HEK293 (cell line): ENCODE results near the gene EPG5.

Experiments used
- CTCF ChIA-PET: fragments of 350-600 bp; formaldehyde crosslinking; extraction: SDS; loops from one replicate; lab custom pipeline; 2021; ENCODE audit warnings: antibody characterized with exemption; lab: Yijun Ruan, JAX
- POLR2A ChIA-PET: fragments of 300-600 bp; formaldehyde crosslinking; extraction: SDS; loops from one replicate; lab custom pipeline; 2020; ENCODE audit warnings: antibody characterized with exemption, inconsistent platforms; lab: Yijun Ruan, JAX
- H3K27ac ChIP-seq: fragments of 200-500 bp; sonication (Bioruptor generic); 2 replicates; pipeline ENCODE4 v1.5.1; 2014; ENCODE audit warnings: low read depth, low read length, control low read depth, inconsistent platforms; ENCODE audit errors: extremely low read depth
- H3K36me3 ChIP-seq, 2 experiments: fragments of 200-500 bp in 1 of 2; sonication (Bioruptor generic) in 1 of 2; 1 replicate in 1 of 2; 2 replicates in 1 of 2; pipeline ENCODE4 v1.5.1; 2014 to 2017; ENCODE audit warnings: inconsistent platforms in 2 of 2, low read length in 2 of 2; ENCODE audit not compliant: control insufficient read depth in 2 of 2, insufficient read depth in 1 of 2
- H3K4me1 ChIP-seq: fragments of 200-500 bp; sonication (Bioruptor generic); 2 replicates; pipeline ENCODE4 v1.5.1; 2014; ENCODE audit warnings: mild to moderate bottlenecking, low read length, inconsistent platforms; ENCODE audit not compliant: control insufficient read depth, insufficient read depth
- H3K4me3 ChIP-seq: 2 replicates; pipeline ENCODE4 v1.5.1; 2011; ENCODE audit warnings: low read depth, mild to moderate bottlenecking, control low read depth, low read length, moderate library complexity
- H3K9me3 ChIP-seq: fragments of 200-500 bp; sonication (Bioruptor generic); 2 replicates; pipeline ENCODE4 v1.5.1; 2014; ENCODE audit warnings: low read depth, low read length, inconsistent platforms; ENCODE audit not compliant: control insufficient read depth, insufficient read depth
- BCL11A ChIP-seq: fragments of 450-650 bp; formaldehyde crosslinking; IDR thresholded peaks from 2 replicates; pipeline ENCODE4 v1.5.1; 2016; ENCODE audit warnings: low read depth, missing biosample characterization, missing genetic modification characterization
- BCL11B ChIP-seq: fragments of 450-650 bp; formaldehyde crosslinking; IDR thresholded peaks from 2 replicates; pipeline ENCODE4 v1.5.1; 2016; ENCODE audit warnings: low read depth, missing biosample characterization, missing genetic modification characterization
- CTCF ChIP-seq: fragments of 450-650 bp; formaldehyde crosslinking; IDR thresholded peaks from 2 replicates; pipeline ENCODE4 v1.5.1; 2016; ENCODE audit warnings: missing biosample characterization, missing genetic modification characterization
- GLIS2 ChIP-seq: fragments of 450-650 bp; formaldehyde crosslinking; IDR thresholded peaks from 2 replicates; pipeline ENCODE4 v1.5.1; 2016; ENCODE audit warnings: missing biosample characterization, missing genetic modification characterization
- HOXD13 ChIP-seq: sonication (generic); formaldehyde crosslinking; IDR thresholded peaks from 2 replicates; pipeline ENCODE4 v1.8.0; 2022; ENCODE audit warnings: missing genetic modification reagents, borderline replicate concordance
- KLF8 ChIP-seq: fragments of 450-650 bp; formaldehyde crosslinking; IDR thresholded peaks from 2 replicates; pipeline ENCODE4 v1.5.1; 2016; ENCODE audit warnings: missing biosample characterization, missing genetic modification characterization
- SP3 ChIP-seq: fragments of 450-650 bp; formaldehyde crosslinking; IDR thresholded peaks from 2 replicates; pipeline ENCODE4 v1.5.1; 2016; ENCODE audit warnings: missing biosample characterization, missing genetic modification characterization
- TCF7L2 ChIP-seq: IDR thresholded peaks from 2 replicates; pipeline ENCODE4 v1.6.1; 2011; ENCODE audit warnings: low read depth, mild to moderate bottlenecking, inconsistent platforms, low read length, moderate library complexity, borderline replicate concordance
- YY2 ChIP-seq: fragments of 450-650 bp; formaldehyde crosslinking; IDR thresholded peaks from 2 replicates; pipeline ENCODE4 v1.5.1; 2016; ENCODE audit warnings: missing biosample characterization, missing genetic modification characterization
- ZFHX2 ChIP-seq: fragments of 450-650 bp; formaldehyde crosslinking; conservative IDR thresholded peaks from 2 replicates; pipeline ENCODE4 v1.5.1; 2016; ENCODE audit warnings: missing biosample characterization, missing genetic modification characterization
- ZNF10 ChIP-seq: fragments of 450-650 bp; formaldehyde crosslinking; IDR thresholded peaks from 2 replicates; pipeline ENCODE4 v1.5.1; 2017; ENCODE audit warnings: missing biosample characterization, missing genetic modification characterization
- ZNF112 ChIP-seq: fragments of 450-650 bp; formaldehyde crosslinking; IDR thresholded peaks from 2 replicates; pipeline ENCODE4 v1.5.0; 2017; ENCODE audit warnings: missing biosample characterization, missing genetic modification characterization
- ZNF132 ChIP-seq: fragments of 450-650 bp; formaldehyde crosslinking; IDR thresholded peaks from 2 replicates; pipeline ENCODE4 v1.5.1; 2017; ENCODE audit warnings: missing biosample characterization, missing genetic modification characterization, borderline replicate concordance
- ZNF157 ChIP-seq: fragments of 450-650 bp; formaldehyde crosslinking; IDR thresholded peaks from 2 replicates; pipeline ENCODE4 v1.5.1; 2016; ENCODE audit warnings: missing biosample characterization, missing genetic modification characterization
- ZNF2 ChIP-seq: fragments of 450-650 bp; formaldehyde crosslinking; IDR thresholded peaks from 2 replicates; pipeline ENCODE4 v1.5.1; 2016; ENCODE audit warnings: missing biosample characterization, missing genetic modification characterization
- ZNF221 ChIP-seq: fragments of 450-650 bp; formaldehyde crosslinking; IDR thresholded peaks from 2 replicates; pipeline ENCODE4 v1.5.1; 2017; ENCODE audit warnings: missing biosample characterization, missing genetic modification characterization, borderline replicate concordance
- ZNF239 ChIP-seq: fragments of 450-650 bp; formaldehyde crosslinking; IDR thresholded peaks from 2 replicates; pipeline ENCODE4 v1.5.1; 2016; ENCODE audit warnings: missing biosample characterization, missing genetic modification characterization
- ZNF248 ChIP-seq: fragments of 450-650 bp; formaldehyde crosslinking; IDR thresholded peaks from 2 replicates; pipeline ENCODE4 v1.5.1; 2017; ENCODE audit warnings: missing biosample characterization, missing genetic modification characterization
- ZNF302 ChIP-seq: fragments of 450-650 bp; formaldehyde crosslinking; IDR thresholded peaks from 2 replicates; pipeline ENCODE4 v1.5.1; 2016; ENCODE audit warnings: missing biosample characterization, missing genetic modification characterization, low read depth
- ZNF350 ChIP-seq: fragments of 450-650 bp; formaldehyde crosslinking; IDR thresholded peaks from 2 replicates; pipeline ENCODE4 v1.5.0; 2017; ENCODE audit warnings: missing biosample characterization, mild to moderate bottlenecking, missing genetic modification characterization
- ZNF416 ChIP-seq: fragments of 450-650 bp; formaldehyde crosslinking; IDR thresholded peaks from 2 replicates; pipeline ENCODE4 v1.5.1; 2016; ENCODE audit warnings: missing biosample characterization, missing genetic modification characterization
- ZNF426 ChIP-seq: fragments of 450-650 bp; formaldehyde crosslinking; IDR thresholded peaks from 2 replicates; pipeline ENCODE4 v1.5.1; 2017; ENCODE audit warnings: missing biosample characterization, missing genetic modification characterization, mild to moderate bottlenecking, inconsistent platforms, moderate library complexity
- ZNF48 ChIP-seq: fragments of 450-650 bp; formaldehyde crosslinking; IDR thresholded peaks from 2 replicates; pipeline ENCODE4 v1.5.1; 2016; ENCODE audit warnings: missing biosample characterization, missing genetic modification characterization
- ZNF585B ChIP-seq: fragments of 450-650 bp; formaldehyde crosslinking; IDR thresholded peaks from 2 replicates; pipeline ENCODE4 v1.5.1; 2016; ENCODE audit warnings: missing biosample characterization, missing genetic modification characterization
- ZNF621 ChIP-seq: fragments of 450-650 bp; formaldehyde crosslinking; IDR thresholded peaks from 2 replicates; pipeline ENCODE4 v1.5.1; 2017; ENCODE audit warnings: missing biosample characterization, missing genetic modification characterization
- ZNF626 ChIP-seq: fragments of 450-650 bp; sonication (Bioruptor Pico); formaldehyde crosslinking; IDR thresholded peaks from 2 replicates; pipeline ENCODE4 v1.5.1; 2018; ENCODE audit warnings: missing biosample characterization, missing genetic modification characterization, inconsistent platforms
- ZNF701 ChIP-seq: fragments of 450-650 bp; formaldehyde crosslinking; IDR thresholded peaks from 2 replicates; pipeline ENCODE4 v1.5.1; 2016; ENCODE audit warnings: missing biosample characterization, missing genetic modification characterization
- ZNF768 ChIP-seq: fragments of 450-650 bp; formaldehyde crosslinking; IDR thresholded peaks from 2 replicates; pipeline ENCODE4 v1.5.1; 2018; ENCODE audit warnings: missing biosample characterization, mild to moderate bottlenecking, missing genetic modification characterization
- ZSCAN30 ChIP-seq: fragments of 450-650 bp; IDR thresholded peaks from 2 replicates; pipeline ENCODE4 v1.5.1; 2018; ENCODE audit warnings: missing biosample characterization, mild to moderate bottlenecking, missing genetic modification characterization, moderate library complexity
- TF ChIP-seq, protein P1 (sequence below): fragments of 450-650 bp; formaldehyde crosslinking; IDR thresholded peaks from 2 replicates; pipeline ENCODE4 v1.5.1; 2017; ENCODE audit warnings: missing biosample characterization, missing genetic modification characterization
- TF ChIP-seq, protein P2 (sequence below): fragments of 450-650 bp; formaldehyde crosslinking; IDR thresholded peaks from 2 replicates; pipeline ENCODE4 v1.5.1; 2017; ENCODE audit warnings: missing biosample characterization, missing genetic modification characterization

The EPG5 gene

DNA sequence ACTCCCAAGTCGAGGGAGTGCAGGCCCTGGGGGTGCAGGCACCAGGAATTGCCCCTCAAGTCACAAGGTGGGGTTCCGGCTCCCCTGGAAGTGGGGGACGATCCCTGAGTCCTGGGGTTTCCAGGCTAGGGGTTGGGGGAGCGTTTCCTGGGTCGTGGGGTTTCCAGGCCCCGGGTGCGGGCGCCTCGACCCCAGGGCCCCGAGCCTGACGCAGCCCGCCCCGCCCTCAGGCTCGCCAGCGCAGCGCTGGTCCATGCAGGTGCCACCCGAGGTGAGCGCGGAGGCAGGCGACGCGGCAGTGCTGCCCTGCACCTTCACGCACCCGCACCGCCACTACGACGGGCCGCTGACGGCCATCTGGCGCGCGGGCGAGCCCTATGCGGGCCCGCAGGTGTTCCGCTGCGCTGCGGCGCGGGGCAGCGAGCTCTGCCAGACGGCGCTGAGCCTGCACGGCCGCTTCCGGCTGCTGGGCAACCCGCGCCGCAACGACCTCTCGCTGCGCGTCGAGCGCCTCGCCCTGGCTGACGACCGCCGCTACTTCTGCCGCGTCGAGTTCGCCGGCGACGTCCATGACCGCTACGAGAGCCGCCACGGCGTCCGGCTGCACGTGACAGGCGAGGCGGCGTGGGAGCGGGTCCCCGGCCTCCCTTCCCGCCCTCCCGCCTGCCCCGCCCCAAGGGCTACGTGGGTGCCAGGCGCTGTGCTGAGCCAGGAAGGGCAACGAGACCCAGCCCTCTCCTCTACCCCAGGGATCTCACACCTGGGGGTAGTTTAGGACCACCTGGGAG is 129.7 kb downstream of the EPG5 start:
- CTCF ChIA-PET = interaction anchor here (0.7 to 1.7 kb wide), 4 partner anchors 51 to 173 kb away, joined by 3 to 7 read pairs (median 4); no protein-coding TSS in a partner anchor
- no peak overlapping the region for H3K27ac ChIP-seq

GRCh38 chr18:45836242-45837205 is 130.6 kb downstream of the EPG5 start:
- Histone ChIP-seq H3K4me3 (no peak overlapping the region), H3K27ac (no peak overlapping the region), H3K36me3 (no peaks in the 10 kb centered on the region), H3K9me3 (no peaks in the 10 kb centered on the region), H3K4me1 (peaks cover 3% of the 10 kb centered on the region; the same call in 1 of the 2 replicates)
- TF ChIP-seq ZNF10 (tag by site-specific recombination) (no peak), BCL11B (tag by site-specific recombination) (no peak), ZNF248 (tag by site-specific recombination) (no peak), ZSCAN30 (tag by site-specific recombination) (no peak), ZNF132 (tag by site-specific recombination) (no peak), BCL11A (tag by site-specific recombination) (no peak), GLIS2 (tag by site-specific recombination) (no peak), ZNF239 (no peak), ZNF302 (tag by site-specific recombination) (no peak), CTCF (tag by site-specific recombination) (no peak), ZNF157 (no peak), TCF7L2 (no peak), ZNF426 (tag by site-specific recombination) (no peak), ZNF112 (tag by site-specific recombination) (no peak), ZNF221 (tag by site-specific recombination) (no peak), ZNF2 (tag by site-specific recombination) (no peak), ZNF48 (tag by site-specific recombination) (no peak), ZFHX2 (tag by site-specific recombination) (no peak), ZNF768 (tag by site-specific recombination) (no peak)
- POLR2A ChIA-PET = no interaction called here
- CTCF ChIA-PET = interaction anchor here (0.6 to 1.7 kb wide), 4 partner anchors 37 to 172 kb away, joined by 3 to 7 read pairs (median 4); no protein-coding TSS in a partner anchor

More for the DNA sequence above, 129.7 kb downstream of the EPG5 start:
- no peaks in the 10 kb centered on the region for H3K9me3 ChIP-seq
- no peak overlapping the region for H3K4me3 ChIP-seq
- no peak for TF ChIP-seq ZNF621 (tag by site-specific recombination)
- no peak for TF ChIP-seq HOXD13
- TF ChIP-seq, protein P1, sequence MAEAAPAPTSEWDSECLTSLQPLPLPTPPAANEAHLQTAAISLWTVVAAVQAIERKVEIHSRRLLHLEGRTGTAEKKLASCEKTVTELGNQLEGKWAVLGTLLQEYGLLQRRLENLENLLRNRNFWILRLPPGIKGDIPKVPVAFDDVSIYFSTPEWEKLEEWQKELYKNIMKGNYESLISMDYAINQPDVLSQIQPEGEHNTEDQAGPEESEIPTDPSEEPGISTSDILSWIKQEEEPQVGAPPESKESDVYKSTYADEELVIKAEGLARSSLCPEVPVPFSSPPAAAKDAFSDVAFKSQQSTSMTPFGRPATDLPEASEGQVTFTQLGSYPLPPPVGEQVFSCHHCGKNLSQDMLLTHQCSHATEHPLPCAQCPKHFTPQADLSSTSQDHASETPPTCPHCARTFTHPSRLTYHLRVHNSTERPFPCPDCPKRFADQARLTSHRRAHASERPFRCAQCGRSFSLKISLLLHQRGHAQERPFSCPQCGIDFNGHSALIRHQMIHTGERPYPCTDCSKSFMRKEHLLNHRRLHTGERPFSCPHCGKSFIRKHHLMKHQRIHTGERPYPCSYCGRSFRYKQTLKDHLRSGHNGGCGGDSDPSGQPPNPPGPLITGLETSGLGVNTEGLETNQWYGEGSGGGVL (tag by site-specific recombination) = no peak
- no peak for TF ChIP-seq YY2
- TF ChIP-seq ZNF416 (tag by site-specific recombination) = no peak
- no peak for TF ChIP-seq ZNF701 (tag by site-specific recombination)
- TF ChIP-seq ZNF585B (tag by site-specific recombination) = no peak
- TF ChIP-seq KLF8 = no peak
- no peak for TF ChIP-seq ZNF626
- no peak for TF ChIP-seq ZNF350 (tag by site-specific recombination)
- TF ChIP-seq, protein P2, sequence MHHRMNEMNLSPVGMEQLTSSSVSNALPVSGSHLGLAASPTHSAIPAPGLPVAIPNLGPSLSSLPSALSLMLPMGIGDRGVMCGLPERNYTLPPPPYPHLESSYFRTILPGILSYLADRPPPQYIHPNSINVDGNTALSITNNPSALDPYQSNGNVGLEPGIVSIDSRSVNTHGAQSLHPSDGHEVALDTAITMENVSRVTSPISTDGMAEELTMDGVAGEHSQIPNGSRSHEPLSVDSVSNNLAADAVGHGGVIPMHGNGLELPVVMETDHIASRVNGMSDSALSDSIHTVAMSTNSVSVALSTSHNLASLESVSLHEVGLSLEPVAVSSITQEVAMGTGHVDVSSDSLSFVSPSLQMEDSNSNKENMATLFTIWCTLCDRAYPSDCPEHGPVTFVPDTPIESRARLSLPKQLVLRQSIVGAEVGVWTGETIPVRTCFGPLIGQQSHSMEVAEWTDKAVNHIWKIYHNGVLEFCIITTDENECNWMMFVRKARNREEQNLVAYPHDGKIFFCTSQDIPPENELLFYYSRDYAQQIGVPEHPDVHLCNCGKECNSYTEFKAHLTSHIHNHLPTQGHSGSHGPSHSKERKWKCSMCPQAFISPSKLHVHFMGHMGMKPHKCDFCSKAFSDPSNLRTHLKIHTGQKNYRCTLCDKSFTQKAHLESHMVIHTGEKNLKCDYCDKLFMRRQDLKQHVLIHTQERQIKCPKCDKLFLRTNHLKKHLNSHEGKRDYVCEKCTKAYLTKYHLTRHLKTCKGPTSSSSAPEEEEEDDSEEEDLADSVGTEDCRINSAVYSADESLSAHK (tag by site-specific recombination) = no peak
- TF ChIP-seq SP3 = no peak
- TF ChIP-seq, all 188 proteins: peak for 0
- H3K4me1 ChIP-seq = peaks cover 3% of the 10 kb centered on the region; the same call in 1 of the 2 replicates
- POLR2A ChIA-PET = no interaction called here
- H3K36me3 ChIP-seq = no peaks in the 10 kb centered on the region
